ENCODE results near the gene FIZ1.

DNA sequence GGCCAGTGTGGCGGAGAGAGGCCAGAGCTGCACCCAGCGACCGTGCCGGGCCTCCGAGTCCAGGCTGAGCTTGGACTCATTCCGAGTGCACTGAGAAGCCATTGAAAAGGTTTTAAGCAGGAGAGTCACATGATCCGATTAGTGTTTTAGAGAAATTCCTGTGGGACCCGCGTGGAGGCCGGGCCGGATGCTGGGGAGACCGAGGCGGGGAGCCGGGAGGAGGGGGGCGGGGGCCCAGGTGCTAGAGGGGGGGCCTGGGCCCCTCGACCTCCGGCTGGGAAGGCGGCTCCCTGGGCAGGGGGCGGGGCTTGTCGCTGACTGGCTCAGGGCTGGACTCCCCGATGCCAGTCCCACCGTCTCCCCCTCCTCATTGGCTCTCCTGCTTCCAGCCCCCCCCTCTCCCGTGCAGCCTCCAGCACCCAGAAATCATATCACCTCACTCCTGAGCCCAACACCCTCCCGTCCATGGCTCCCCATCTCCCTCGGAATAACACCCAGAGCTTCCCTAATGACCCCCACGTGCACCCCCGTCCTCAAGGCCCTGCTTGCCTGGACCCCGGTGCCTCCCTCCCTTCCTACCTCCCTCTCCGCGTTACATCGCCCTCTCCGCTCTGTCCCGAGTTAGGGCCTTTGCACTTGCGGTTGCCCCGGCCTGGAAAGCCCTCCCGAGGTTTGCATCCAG lies 13.5 kb downstream of the FIZ1 start:
- TF ChIP-seq, protein P1, sequence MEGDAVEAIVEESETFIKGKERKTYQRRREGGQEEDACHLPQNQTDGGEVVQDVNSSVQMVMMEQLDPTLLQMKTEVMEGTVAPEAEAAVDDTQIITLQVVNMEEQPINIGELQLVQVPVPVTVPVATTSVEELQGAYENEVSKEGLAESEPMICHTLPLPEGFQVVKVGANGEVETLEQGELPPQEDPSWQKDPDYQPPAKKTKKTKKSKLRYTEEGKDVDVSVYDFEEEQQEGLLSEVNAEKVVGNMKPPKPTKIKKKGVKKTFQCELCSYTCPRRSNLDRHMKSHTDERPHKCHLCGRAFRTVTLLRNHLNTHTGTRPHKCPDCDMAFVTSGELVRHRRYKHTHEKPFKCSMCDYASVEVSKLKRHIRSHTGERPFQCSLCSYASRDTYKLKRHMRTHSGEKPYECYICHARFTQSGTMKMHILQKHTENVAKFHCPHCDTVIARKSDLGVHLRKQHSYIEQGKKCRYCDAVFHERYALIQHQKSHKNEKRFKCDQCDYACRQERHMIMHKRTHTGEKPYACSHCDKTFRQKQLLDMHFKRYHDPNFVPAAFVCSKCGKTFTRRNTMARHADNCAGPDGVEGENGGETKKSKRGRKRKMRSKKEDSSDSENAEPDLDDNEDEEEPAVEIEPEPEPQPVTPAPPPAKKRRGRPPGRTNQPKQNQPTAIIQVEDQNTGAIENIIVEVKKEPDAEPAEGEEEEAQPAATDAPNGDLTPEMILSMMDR (IDR thresholded peaks at IDR 0.05), result no peak
- TF ChIP-seq POLR2A (IDR thresholded peaks at IDR 0.05), result no peak

All from heart left ventricle (tissue), 13 donors.